H9 (cell line): ENCODE data around the gene TENT5A. TPM values are rescaled to one million over a fixed set of nuclear protein-coding genes. Genes with fewer than 3 reads are reported as not detected.

Experiments
- DNase-seq: peaks from one replicate; pipeline ENCODE4 v3.0.0-alpha.2; 2017
- H2AFZ ChIP-seq: one replicate; pipeline ENCODE4 v1.6.1; 2013; ENCODE audit warnings: mild to moderate bottlenecking, low read length, control low read depth, moderate library complexity
- H2AK5ac ChIP-seq: 2 replicates; pipeline ENCODE4 v1.6.1; 2013; ENCODE audit warnings: low read length, control low read depth, mixed read lengths; ENCODE audit not compliant: insufficient read length
- H2BK120ac ChIP-seq: one replicate; pipeline ENCODE4 v1.6.1; 2013; ENCODE audit warnings: low read depth, mild to moderate bottlenecking, low read length, control low read depth, inconsistent platforms; ENCODE audit not compliant: poor library complexity, severe bottlenecking
- H2BK12ac ChIP-seq: 2 replicates; pipeline ENCODE4 v1.6.1; 2013; ENCODE audit warnings: low read length, control low read depth, mixed read lengths, low read depth; ENCODE audit not compliant: insufficient read length
- H2BK15ac ChIP-seq: 2 replicates; pipeline ENCODE4 v1.6.1; 2013; ENCODE audit warnings: low read depth, low read length, control low read depth
- H2BK20ac ChIP-seq: one replicate; pipeline ENCODE4 v1.6.1; 2013; ENCODE audit warnings: low read depth, mild to moderate bottlenecking, low read length, control low read depth, inconsistent platforms; ENCODE audit not compliant: poor library complexity, severe bottlenecking
- H2BK5ac ChIP-seq: 2 replicates; pipeline ENCODE4 v1.6.1; 2013; ENCODE audit warnings: low read length, control low read depth, mixed read lengths; ENCODE audit not compliant: insufficient read length
- H3K14ac ChIP-seq: 2 replicates; pipeline ENCODE4 v1.6.1; 2013; ENCODE audit warnings: low read length, control low read depth; ENCODE audit not compliant: insufficient read depth
- H3K18ac ChIP-seq: 2 replicates; pipeline ENCODE4 v1.6.1; 2013; ENCODE audit warnings: low read depth, mild to moderate bottlenecking, mixed read lengths, low read length, control low read depth; ENCODE audit not compliant: insufficient read length
- H3K23ac ChIP-seq: 2 replicates; pipeline ENCODE4 v1.6.1; 2013; ENCODE audit warnings: low read length, control low read depth, mixed read lengths, low read depth; ENCODE audit not compliant: insufficient read length
- H3K23me2 ChIP-seq: 2 replicates; pipeline ENCODE4 v1.6.1; 2013; ENCODE audit warnings: low read depth, mild to moderate bottlenecking, mixed read lengths, low read length, control low read depth; ENCODE audit not compliant: insufficient read length, poor library complexity, severe bottlenecking
- H3K27ac ChIP-seq: 2 replicates; pipeline ENCODE4 v1.5.1; 2013; ENCODE audit warnings: low read length, control low read depth, mixed read lengths, low read depth; ENCODE audit not compliant: insufficient read length
- H3K27me3 ChIP-seq: 2 replicates; pipeline ENCODE4 v1.6.1; 2013; ENCODE audit warnings: low read length, control low read depth, inconsistent platforms; ENCODE audit not compliant: insufficient read depth
- H3K4ac ChIP-seq: 2 replicates; pipeline ENCODE4 v1.6.1; 2013; ENCODE audit warnings: low read depth, mild to moderate bottlenecking, control low read depth, inconsistent platforms, low read length, moderate library complexity
- H3K4me1 ChIP-seq: 2 replicates; pipeline ENCODE4 v1.6.1; 2013; ENCODE audit warnings: low read length, control low read depth, inconsistent platforms; ENCODE audit not compliant: insufficient read depth
- H3K4me2 ChIP-seq: 2 replicates; pipeline ENCODE4 v1.6.1; 2013; ENCODE audit warnings: low read length, control low read depth, mixed read lengths; ENCODE audit not compliant: insufficient read length, insufficient read depth
- H3K56ac ChIP-seq: 2 replicates; pipeline ENCODE4 v1.6.1; 2013; ENCODE audit warnings: low read depth, mild to moderate bottlenecking, mixed read lengths, low read length, control low read depth; ENCODE audit not compliant: insufficient read length
- H3K79me1 ChIP-seq: 2 replicates; pipeline ENCODE4 v1.6.1; 2013; ENCODE audit warnings: low read depth, mild to moderate bottlenecking, moderate library complexity, low read length, control low read depth, inconsistent platforms; ENCODE audit not compliant: insufficient read depth, poor library complexity, severe bottlenecking
- H3K79me2 ChIP-seq: 2 replicates; pipeline ENCODE4 v1.6.1; 2013; ENCODE audit warnings: low read length, control low read depth, inconsistent platforms; ENCODE audit not compliant: insufficient read depth
- H3K9ac ChIP-seq: 2 replicates; pipeline ENCODE4 v1.6.1; 2013; ENCODE audit warnings: low read length, control low read depth, mixed read lengths; ENCODE audit not compliant: insufficient read length; ENCODE audit errors: extremely low read depth
- H3K9me3 ChIP-seq: one replicate; pipeline ENCODE4 v1.6.1; 2013; ENCODE audit warnings: low read depth, low read length, inconsistent platforms; ENCODE audit not compliant: control insufficient read depth
- H3T11ph ChIP-seq: one replicate; pipeline ENCODE4 v1.6.1; 2013; ENCODE audit warnings: mild to moderate bottlenecking, low read length, control low read depth, inconsistent platforms
- H4K20me1 ChIP-seq: one replicate; pipeline ENCODE4 v1.6.1; 2013; ENCODE audit not compliant: control insufficient read depth, insufficient read length, insufficient read depth
- H4K5ac ChIP-seq: 2 replicates; pipeline ENCODE4 v1.6.1; 2013; ENCODE audit warnings: low read depth, mild to moderate bottlenecking, mixed read lengths, low read length, control low read depth; ENCODE audit not compliant: insufficient read length
- H4K8ac ChIP-seq: replicated peaks from 2 replicates; pipeline ENCODE4 v1.6.1; 2013; ENCODE audit warnings: low read length, control low read depth, mixed read lengths, low read depth; ENCODE audit not compliant: insufficient read length
- H4K91ac ChIP-seq: 2 replicates; pipeline ENCODE4 v1.6.1; 2013; ENCODE audit warnings: low read depth, mild to moderate bottlenecking, moderate library complexity, mixed read lengths, low read length, control low read depth; ENCODE audit not compliant: insufficient read length
- H3K27ac Mint-ChIP-seq, 3 experiments: 2 replicates in 2 of 3; 3 replicates in 1 of 3; pipeline ENCODE4 v1.8.0; 2020 to 2021; ENCODE audit warnings: mixed read lengths in 3 of 3, mild to moderate bottlenecking in 1 of 3, moderate library complexity in 1 of 3
- H3K27me3 Mint-ChIP-seq: 2 replicates; pipeline ENCODE4 v1.8.0; 2021; ENCODE audit warnings: low read depth, mild to moderate bottlenecking, moderate library complexity, mixed read lengths
- H3K36me3 Mint-ChIP-seq, 3 experiments: 2 replicates in 2 of 3; 3 replicates in 1 of 3; pipeline ENCODE4 v1.8.0; 2020 to 2021; ENCODE audit warnings: low read depth in 3 of 3, mixed read lengths in 3 of 3; ENCODE audit not compliant: insufficient read depth in 1 of 3
- H3K4me1 Mint-ChIP-seq, 2 experiments: 2 replicates each; pipeline ENCODE4 v1.8.0; 2020; ENCODE audit warnings: mixed read lengths in 2 of 2
- H3K4me3 Mint-ChIP-seq, 2 experiments: 2 replicates in 1 of 2; 3 replicates in 1 of 2; pipeline ENCODE4 v1.8.0; 2020 to 2021; ENCODE audit warnings: mild to moderate bottlenecking in 2 of 2, mixed read lengths in 2 of 2, moderate library complexity in 1 of 2
- H3K9me3 Mint-ChIP-seq, 2 experiments: 2 replicates in 1 of 2; 3 replicates in 1 of 2; pipeline ENCODE4 v1.8.0; 2020; ENCODE audit warnings: mild to moderate bottlenecking in 2 of 2, mixed read lengths in 2 of 2, moderate library complexity in 1 of 2
- CTCF ChIP-seq: fragments of 200-600 bp; sonication (generic); conservative IDR thresholded peaks from 3 replicates; pipeline ENCODE4 v1.8.0; 2021; ENCODE audit warnings: antibody characterized with exemption, mild to moderate bottlenecking
- WGBS: extraction: QIAGEN DNeasy Blood & Tissue Kit; methylation state at CpG from one replicate; pipeline ENCODE4 v1.1.7; 2013; ENCODE audit warnings: missing lambda C conversion rate, low lambda C conversion rate, mixed read lengths; ENCODE audit not compliant: insufficient read length; ENCODE audit errors: extremely low coverage; 5-methylcytosine and 5-hydroxymethylcytosine counted together
- total RNA-seq: library from RNA; stranded (reverse); gene quantifications from 2 replicates; pipeline ENCODE4 v1.2.1, GENCODE V29; 2021

The TENT5A gene
- total RNA-seq, 1 experiment from 2014 or later: 1.4 TPM

DNA sequence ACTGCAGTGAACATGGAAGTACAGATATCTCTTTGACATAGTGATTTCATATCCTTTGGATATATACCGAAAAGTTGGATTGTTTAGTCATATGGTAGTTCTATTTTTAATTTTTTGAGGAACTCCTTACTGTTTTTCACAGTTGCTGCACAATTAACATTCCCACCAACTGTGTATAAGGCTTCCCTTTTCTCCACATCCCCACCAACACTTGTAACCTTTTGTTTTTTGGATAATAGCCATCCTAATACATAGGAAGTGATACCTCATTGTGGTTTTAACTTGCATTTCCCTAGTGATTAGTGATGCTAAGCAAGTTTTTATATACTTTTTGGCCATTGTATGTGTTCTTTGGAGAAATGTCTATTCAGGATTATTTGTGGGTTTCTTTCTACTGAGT lies 45.1 kb upstream of the TENT5A start:
- TF ChIP-seq CTCF: no peak
- no peak overlapping the region for H3K4me3 Mint-ChIP-seq
- Histone ChIP-seq H3K9ac (no peak overlapping the region), H3K56ac (no peak overlapping the region), H2BK5ac (no peak overlapping the region), H3K23ac (no peak overlapping the region), H3K14ac (no peak overlapping the region), H3K18ac (no peak overlapping the region), H2BK120ac (no peak overlapping the region), H3K27ac (no peak overlapping the region), H3K4me2 (no peak overlapping the region), H3T11ph (no peak overlapping the region), H4K5ac (no peak overlapping the region), H3K27me3 (no peaks in the 10 kb centered on the region), H3K4ac (no peak overlapping the region), H3K79me2 (no peaks in the 10 kb centered on the region), H2AFZ (no peak overlapping the region), H2BK20ac (no peak overlapping the region), H4K91ac (no peak overlapping the region), H3K4me1 (no peaks in the 10 kb centered on the region), H4K8ac (no peak overlapping the region), H3K23me2 (no peaks in the 10 kb centered on the region), H2BK12ac (no peak overlapping the region), H2AK5ac (no peak overlapping the region), H3K79me1 (no peaks in the 10 kb centered on the region), H4K20me1 (no peaks in the 10 kb centered on the region), H3K9me3 (no peaks in the 10 kb centered on the region), H2BK15ac (no peak overlapping the region)
- H3K27ac Mint-ChIP-seq: no peak overlapping the region
- H3K4me1 Mint-ChIP-seq: no peaks in the 10 kb centered on the region; a peak in 2 of 4 replicates
- no peaks in the 10 kb centered on the region for H3K27me3 Mint-ChIP-seq
- DNase-seq: no peak
- peaks cover 0 to 9% of the 10 kb centered on the region in 2 experiments; a peak in 2 of 5 replicates for H3K9me3 Mint-ChIP-seq
- peaks cover 0 to 6% (median 0%) of the 10 kb centered on the region in 3 experiments; a peak in 2 of 7 replicates for H3K36me3 Mint-ChIP-seq
- WGBS: no CpG with 5 or more reads among the region's 1 CpG
